ENCODE results near the gene MARVELD3.

DNA sequence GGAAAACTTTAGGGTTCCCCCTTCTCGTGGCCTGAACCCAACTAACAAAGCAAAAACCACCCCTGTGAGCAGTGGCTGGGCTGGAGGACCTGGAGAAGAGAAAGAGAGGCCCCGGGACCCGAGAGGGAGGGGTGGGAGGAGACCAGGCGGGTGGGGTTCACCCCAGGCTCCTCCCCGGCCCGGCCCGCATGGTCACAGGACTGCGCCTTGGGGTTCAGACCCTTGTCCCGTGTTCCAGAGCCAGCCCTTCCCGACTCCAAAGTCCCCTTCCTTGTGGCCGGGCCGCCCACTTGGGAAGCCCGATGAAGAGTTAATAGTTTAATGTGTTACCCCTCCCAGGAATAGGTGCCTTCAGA, 852 bp downstream of the MARVELD3 start:
- TF ChIP-seq, protein P1, sequence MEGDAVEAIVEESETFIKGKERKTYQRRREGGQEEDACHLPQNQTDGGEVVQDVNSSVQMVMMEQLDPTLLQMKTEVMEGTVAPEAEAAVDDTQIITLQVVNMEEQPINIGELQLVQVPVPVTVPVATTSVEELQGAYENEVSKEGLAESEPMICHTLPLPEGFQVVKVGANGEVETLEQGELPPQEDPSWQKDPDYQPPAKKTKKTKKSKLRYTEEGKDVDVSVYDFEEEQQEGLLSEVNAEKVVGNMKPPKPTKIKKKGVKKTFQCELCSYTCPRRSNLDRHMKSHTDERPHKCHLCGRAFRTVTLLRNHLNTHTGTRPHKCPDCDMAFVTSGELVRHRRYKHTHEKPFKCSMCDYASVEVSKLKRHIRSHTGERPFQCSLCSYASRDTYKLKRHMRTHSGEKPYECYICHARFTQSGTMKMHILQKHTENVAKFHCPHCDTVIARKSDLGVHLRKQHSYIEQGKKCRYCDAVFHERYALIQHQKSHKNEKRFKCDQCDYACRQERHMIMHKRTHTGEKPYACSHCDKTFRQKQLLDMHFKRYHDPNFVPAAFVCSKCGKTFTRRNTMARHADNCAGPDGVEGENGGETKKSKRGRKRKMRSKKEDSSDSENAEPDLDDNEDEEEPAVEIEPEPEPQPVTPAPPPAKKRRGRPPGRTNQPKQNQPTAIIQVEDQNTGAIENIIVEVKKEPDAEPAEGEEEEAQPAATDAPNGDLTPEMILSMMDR (conservative IDR thresholded peaks at IDR 0.05; ENCODE audit: low read length): no peak
- TF ChIP-seq EZH2phosphoT487 (IDR thresholded peaks at IDR 0.05; ENCODE audit: borderline replicate concordance): no peak

Data from Loucy (cell line).